Skeletal muscle tissue (tissue), 5 donors: ENCODE measurements around the gene CAND2. TPM values are rescaled to one million over a fixed set of nuclear protein-coding genes. Genes with fewer than 3 reads are reported as not detected.
"Not testable (repeated sequence)": the region's sequence is repeated elsewhere in the genome, so short reads cannot be mapped to it uniquely, and the experiment has no call there.

Experiments
- H3K27ac ChIP-seq: one replicate; pipeline ENCODE4 v1.7.0; 2013; ENCODE audit warnings: mild to moderate bottlenecking, low read depth, low read length, inconsistent platforms
- H3K27me3 ChIP-seq, 3 donors: one replicate each; pipeline ENCODE4 v1.7.0; 2013; ENCODE audit warnings: low read length in 3 of 3; ENCODE audit not compliant: control insufficient read depth in 3 of 3, insufficient read depth in 3 of 3
- H3K36me3 ChIP-seq, 3 donors: one replicate each; pipeline ENCODE4 v1.7.0; 2013; ENCODE audit warnings: low read length in 3 of 3; ENCODE audit not compliant: control insufficient read depth in 3 of 3, insufficient read depth in 3 of 3
- H3K4me1 ChIP-seq, 3 donors: one replicate each; pipeline ENCODE4 v1.7.0; 2013; ENCODE audit warnings: low read length in 3 of 3, mild to moderate bottlenecking in 3 of 3; ENCODE audit not compliant: control insufficient read depth in 3 of 3, insufficient read depth in 3 of 3
- H3K4me3 ChIP-seq, 3 donors: one replicate each; pipeline ENCODE4 v1.7.0; 2013; ENCODE audit warnings: low read length in 3 of 3
- H3K9ac ChIP-seq, 3 donors: one replicate each; pipeline ENCODE4 v1.7.0; 2013; ENCODE audit warnings: low read length in 3 of 3, mild to moderate bottlenecking in 3 of 3, moderate library complexity in 2 of 3, low read depth in 1 of 3
- H3K9me3 ChIP-seq, 3 donors: one replicate each; pipeline ENCODE4 v1.7.0; 2013; ENCODE audit warnings: low read length in 3 of 3; ENCODE audit not compliant: control insufficient read depth in 3 of 3
- small RNA-seq: library from RNA; depleted of rRNA; stranded (forward); fragments of <200 nt; gene quantifications from one replicate; pipeline ENCODE3, GENCODE V24; 2014
- total RNA-seq: library from RNA; depleted of rRNA; stranded (reverse); fragments of >200 nt; gene quantifications from one replicate; pipeline ENCODE4 v1.2.3, GENCODE V29; 2014
- donor health status: Osteomylitis.

The CAND2 gene
- total RNA-seq, 1 donor from 2014 or later: 22.4 TPM

DNA sequence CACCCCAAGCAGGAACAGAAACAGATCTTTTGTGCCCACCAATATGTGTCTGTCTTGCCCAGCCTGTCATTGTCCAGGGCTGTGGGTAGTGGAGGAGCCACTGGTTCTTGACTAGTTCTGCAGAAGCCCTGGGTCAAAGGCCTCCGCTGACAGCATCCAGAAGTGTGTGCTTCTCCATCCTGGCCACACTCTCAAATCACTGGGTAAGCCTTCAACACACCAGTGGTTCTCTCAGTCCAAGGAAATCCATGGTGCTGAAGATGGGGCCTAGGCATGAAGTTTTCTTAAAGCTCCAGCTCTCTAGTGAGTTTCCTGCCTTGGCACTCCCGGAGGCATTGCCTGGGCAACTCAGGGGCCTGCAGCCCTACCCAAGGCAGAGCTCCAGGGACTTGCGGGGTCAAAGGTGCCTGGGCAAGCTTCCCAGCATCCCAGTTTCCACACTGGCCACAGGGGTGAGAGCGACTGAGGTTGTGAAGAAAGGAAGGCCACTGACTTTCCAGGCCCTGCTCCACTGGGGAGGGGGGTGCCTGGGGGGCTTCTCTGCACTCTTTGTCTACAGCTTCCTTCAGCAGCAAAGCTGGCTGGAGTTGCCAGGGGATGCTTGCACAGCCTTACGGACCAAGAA is 82.8 kb downstream of the CAND2 start:
- Histone ChIP-seq H3K27me3 (peaks cover 0 to 4% (median 3%) of the 10 kb centered on the region in 3 donors), H3K27ac (no peak overlapping the region), H3K4me1 (peaks cover 7 to 17% (median 8%) of the 10 kb centered on the region in 3 donors)

DNA sequence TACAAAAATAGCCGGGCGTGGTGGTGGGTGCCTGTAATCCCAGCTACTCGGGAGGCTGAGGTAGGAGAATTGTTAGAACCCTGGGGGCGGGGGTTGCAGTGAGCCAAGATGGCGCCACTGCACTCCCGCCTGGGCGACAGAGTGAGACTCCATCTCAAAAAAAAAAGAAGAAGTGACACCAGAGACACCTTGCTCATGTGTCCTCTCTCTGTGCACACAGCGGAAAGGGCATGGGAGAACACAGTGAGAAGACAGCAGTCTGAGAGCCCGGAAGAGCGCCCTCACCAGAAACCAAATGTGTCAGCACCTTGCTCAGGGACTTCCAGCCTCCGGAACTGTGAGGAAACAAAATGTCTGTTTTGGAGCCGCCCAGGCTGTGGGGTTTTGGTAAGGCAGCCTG is 85.4 kb downstream of the CAND2 start:
- H3K4me3 ChIP-seq, H3K36me3 ChIP-seq, H3K9me3 ChIP-seq, H3K27me3 ChIP-seq, H3K9ac ChIP-seq, H3K27ac ChIP-seq: not testable (repeated sequence)
- H3K4me1 ChIP-seq: peaks cover 29 to 42% (median 31%) of the 10 kb centered on the region in 3 donors

More for the DNA sequence above, 82.8 kb downstream of the CAND2 start:
- H3K4me3 ChIP-seq: no peak overlapping the region
- H3K9ac ChIP-seq: no peak overlapping the region
- H3K9me3 ChIP-seq: no peaks in the 10 kb centered on the region
- H3K36me3 ChIP-seq: no peaks in the 10 kb centered on the region

DNA sequence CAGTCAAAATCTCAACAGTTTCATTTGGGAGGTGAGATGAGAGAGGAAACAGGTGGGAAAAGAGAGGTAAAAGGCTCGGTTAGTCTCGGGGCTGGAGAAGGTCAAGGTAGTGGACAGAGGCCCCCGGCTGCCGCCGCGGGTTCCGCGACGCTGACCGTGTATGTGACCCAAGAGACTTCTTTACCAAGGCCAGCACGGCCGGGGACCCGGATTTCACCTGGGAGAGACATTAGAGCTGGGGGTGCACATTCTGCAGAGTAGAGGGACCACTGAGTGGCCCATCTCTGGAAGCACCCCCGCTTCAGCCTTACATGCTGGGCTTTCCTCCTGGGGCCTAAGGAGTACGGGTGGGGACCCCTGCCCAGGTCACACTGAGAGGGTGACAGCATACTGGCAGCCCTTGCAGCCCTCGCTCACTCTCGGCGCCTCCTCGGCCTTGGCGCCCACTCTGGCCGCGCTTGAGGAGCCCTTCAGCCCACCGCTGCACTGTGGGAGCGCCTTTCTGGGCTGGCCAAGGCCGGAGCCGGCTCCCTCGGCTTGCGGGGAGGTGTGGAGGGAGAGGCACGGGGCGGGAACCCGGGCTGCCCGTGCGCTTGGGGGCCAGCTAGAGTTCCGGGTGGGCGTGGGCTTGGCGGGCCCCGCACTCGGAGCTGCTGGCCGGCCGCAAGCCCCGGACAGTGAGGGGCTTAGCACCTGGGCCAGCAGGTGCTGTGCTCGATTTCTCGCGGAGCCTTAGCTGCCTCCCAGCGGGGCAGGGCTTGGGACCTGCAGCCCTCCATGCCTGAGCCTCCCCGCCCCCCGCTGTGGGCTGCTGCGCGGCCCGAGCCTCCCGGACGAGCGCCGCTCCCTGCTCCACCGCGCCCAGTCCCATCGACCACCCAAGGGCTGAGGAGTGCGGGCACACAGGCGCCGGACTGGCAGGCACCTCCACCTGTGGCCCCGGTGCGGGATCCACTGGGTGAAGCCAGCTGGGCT is 86.1 kb downstream of the CAND2 start:
- Histone ChIP-seq H3K36me3 (no peaks in the 10 kb centered on the region), H3K27ac (no peak overlapping the region), H3K4me1 (peaks cover 32 to 43% (median 34%) of the 10 kb centered on the region in 3 donors), H3K9ac (no peak overlapping the region), H3K4me3 (no peak overlapping the region), H3K27me3 (peaks cover 0 to 2% (median 0%) of the 10 kb centered on the region in 3 donors), H3K9me3 (no peaks in the 10 kb centered on the region)

- Histone ChIP-seq H3K9me3 (no peaks in the 10 kb centered on the region), H3K4me3 (peak overlapping the region in 2 of 3 donors; percentile 15 to 58), H3K27ac (peak overlapping the region; percentile 18), H3K9ac (peak overlapping the region; percentile 22 to 60 (median 48)), H3K4me1 (peaks cover 32 to 35% (median 34%) of the 10 kb centered on the region in 3 donors), H3K27me3 (peaks cover 0 to 2% (median 0%) of the 10 kb centered on the region in 3 donors), H3K36me3 (no peaks in the 10 kb centered on the region)
These were observed 87.8 kb downstream of the CAND2 start for GRCh38 chr3:12884186-12884680.

Small RNA genes lying within 50 kb of the gene (small RNA-seq; reads per million reads assigned to genes)
- gene AC034198.1: not detected

Other genes starting within 250 kb of the CAND2 start
- gene MKRN2, start 239.6 kb upstream of the CAND2 start, total RNA-seq: 26.6 TPM
- 131 TPM for gene RAF1, start 132.6 kb upstream of the CAND2 start, total RNA-seq
- gene TMEM40, start 37.4 kb upstream of the CAND2 start, total RNA-seq: under 0.01 TPM
- gene RPL32, start 44.9 kb downstream of the CAND2 start, total RNA-seq: 1,978 TPM